Activated naive CD8-positive, alpha-beta T cell (primary cell): Measurements from ENCODE around the gene PLA2G2C.
"Not testable (repeated sequence)": the region's sequence is repeated elsewhere in the genome, so short reads cannot be mapped to it uniquely, and the experiment has no call there.

Experiments
- H3K27ac Mint-ChIP-seq: one replicate; pipeline ENCODE4 v1.8.0; 2021; ENCODE audit warnings: mixed read lengths
- H3K27me3 Mint-ChIP-seq: one replicate; pipeline ENCODE4 v1.8.0; 2021; ENCODE audit warnings: mixed read lengths
- H3K36me3 Mint-ChIP-seq: one replicate; pipeline ENCODE4 v1.8.0; 2021; ENCODE audit warnings: mixed read lengths
- H3K4me1 Mint-ChIP-seq: one replicate; pipeline ENCODE4 v1.8.0; 2021; ENCODE audit warnings: low read depth, mixed read lengths
- H3K4me3 Mint-ChIP-seq: one replicate; pipeline ENCODE4 v1.8.0; 2021; ENCODE audit warnings: mild to moderate bottlenecking, mixed read lengths
- H3K9me3 Mint-ChIP-seq: one replicate; pipeline ENCODE4 v1.8.0; 2021; ENCODE audit warnings: low read depth, mixed read lengths

The PLA2G2C gene

DNA sequence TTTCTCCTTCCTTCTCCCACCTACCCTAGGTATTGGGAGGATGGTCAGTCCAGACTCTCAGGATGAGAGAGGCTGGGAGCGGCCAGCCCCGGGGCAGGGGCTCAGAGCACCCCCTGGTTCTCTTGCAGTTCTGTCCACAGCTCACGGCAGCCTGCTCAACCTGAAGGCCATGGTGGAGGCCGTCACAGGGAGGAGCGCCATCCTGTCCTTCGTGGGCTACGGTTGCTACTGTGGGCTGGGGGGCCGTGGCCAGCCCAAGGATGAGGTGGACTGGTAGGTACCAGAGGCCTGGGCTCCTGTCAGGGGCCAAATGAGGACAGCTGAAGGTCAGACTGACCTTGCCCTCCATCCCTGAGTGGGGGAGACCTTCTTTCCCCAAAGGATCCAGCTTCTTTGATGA, 43.0 kb downstream of the PLA2G2C start:
- no peak overlapping the region for H3K27ac Mint-ChIP-seq
- peaks cover 2% of the 10 kb centered on the region for H3K27me3 Mint-ChIP-seq

GRCh38 chr1:20142001-20142710, 44.2 kb downstream of the PLA2G2C start:
- Mint-ChIP-seq H3K9me3 (no peaks in the 10 kb centered on the region), H3K4me1 (no peaks in the 10 kb centered on the region), H3K27ac (no peak overlapping the region), H3K27me3 (peaks cover 2% of the 10 kb centered on the region), H3K36me3 (no peaks in the 10 kb centered on the region), H3K4me3 (no peak overlapping the region)

More for the DNA sequence above, 43.0 kb downstream of the PLA2G2C start:
- Mint-ChIP-seq H3K4me1 (no peaks in the 10 kb centered on the region), H3K4me3 (no peak overlapping the region), H3K9me3 (no peaks in the 10 kb centered on the region), H3K36me3 (no peaks in the 10 kb centered on the region)

DNA sequence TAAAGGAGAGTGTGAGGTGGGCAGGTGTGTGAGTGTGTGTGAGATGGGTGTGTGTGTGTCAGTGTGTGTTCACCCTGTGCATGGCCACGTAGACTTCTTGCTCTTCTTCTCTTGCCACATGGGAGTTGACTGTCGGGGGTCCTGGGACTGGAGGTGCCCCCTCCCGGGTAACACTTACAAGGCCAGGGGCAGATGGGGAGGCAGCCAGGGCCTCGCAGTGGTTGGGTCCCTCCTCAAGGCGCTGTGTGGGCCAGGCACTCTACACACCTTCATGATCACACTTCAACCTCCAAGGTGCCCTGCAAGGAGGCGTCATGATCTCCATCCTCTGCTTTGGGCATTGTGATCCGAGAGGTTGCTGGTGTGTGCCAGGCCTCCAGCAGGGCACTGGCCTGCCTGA, 44.9 kb downstream of the PLA2G2C start:
- no peaks in the 10 kb centered on the region for H3K4me1 Mint-ChIP-seq
- no peaks in the 10 kb centered on the region for H3K36me3 Mint-ChIP-seq
- H3K27me3 Mint-ChIP-seq, result peaks cover 2% of the 10 kb centered on the region
- H3K27ac Mint-ChIP-seq, result no peak overlapping the region
- no peak overlapping the region for H3K4me3 Mint-ChIP-seq
- no peaks in the 10 kb centered on the region for H3K9me3 Mint-ChIP-seq

DNA sequence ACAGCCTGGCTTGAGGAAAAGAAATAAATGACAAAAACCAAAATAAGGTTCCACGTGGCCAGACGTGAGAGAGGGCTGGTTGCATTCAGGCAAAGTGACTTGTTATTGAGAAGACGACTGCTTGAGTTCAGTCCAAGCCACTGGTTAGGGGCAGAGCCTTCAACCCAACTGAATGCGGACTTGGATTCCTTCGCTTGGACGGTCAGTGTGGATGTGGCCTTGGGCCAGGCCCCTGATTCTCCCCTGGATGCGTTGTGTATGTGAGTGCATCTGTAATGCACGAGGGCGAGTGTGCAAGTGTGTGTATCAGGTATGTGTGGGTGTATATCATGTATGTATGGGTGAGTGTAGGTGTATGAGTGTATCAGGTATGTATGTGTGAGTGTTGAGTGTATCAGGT, 45.3 kb downstream of the PLA2G2C start:
- H3K27ac Mint-ChIP-seq, result no peak overlapping the region

DNA sequence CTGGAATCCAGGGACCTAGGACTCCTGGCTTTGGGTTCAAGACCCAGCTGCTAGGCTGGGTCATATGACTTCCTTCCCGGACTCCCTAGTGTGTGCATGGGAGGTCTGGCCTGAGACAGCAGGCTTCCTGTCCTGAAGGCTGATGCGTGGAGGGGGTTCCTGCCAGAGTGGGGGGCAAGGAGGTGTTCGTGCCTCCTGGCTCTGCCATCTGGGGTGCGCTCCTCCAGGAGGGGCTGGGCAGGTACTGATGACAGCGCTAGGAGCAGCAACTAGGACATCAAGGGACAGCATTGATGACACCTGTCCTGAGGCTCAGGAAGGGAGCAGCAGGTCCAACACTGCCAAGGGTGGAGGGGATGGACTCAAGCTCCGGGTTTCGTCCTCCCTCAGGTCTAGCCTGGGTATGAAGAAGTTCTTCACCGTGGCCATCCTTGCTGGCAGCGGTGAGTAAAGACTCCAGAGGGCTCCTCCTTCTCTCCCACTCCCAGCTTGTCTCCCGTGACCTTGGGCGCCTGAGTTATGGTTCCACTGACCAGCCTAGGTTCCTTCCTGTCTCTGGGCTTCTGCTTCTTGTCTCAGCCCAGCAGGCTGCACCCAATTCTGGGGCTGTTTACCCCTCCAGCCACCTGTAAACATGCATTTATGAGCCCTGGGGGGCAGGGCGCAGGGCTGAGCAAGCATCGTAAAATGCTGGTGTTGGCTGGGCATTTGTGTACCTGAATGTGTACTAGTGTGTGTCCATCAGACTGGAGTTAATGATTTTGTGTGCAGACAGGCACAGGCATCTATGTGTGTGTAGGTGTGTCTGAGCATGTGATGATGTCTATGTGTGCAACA, 46.3 kb downstream of the PLA2G2C start:
- Mint-ChIP-seq H3K4me1 (no peaks in the 10 kb centered on the region), H3K4me3 (no peak overlapping the region), H3K36me3 (no peaks in the 10 kb centered on the region), H3K9me3 (no peaks in the 10 kb centered on the region), H3K27me3 (peaks cover 2% of the 10 kb centered on the region), H3K27ac (no peak overlapping the region)

More for the DNA sequence above, 45.3 kb downstream of the PLA2G2C start:
- Mint-ChIP-seq H3K9me3 (no peaks in the 10 kb centered on the region), H3K27me3 (peaks cover 2% of the 10 kb centered on the region), H3K36me3 (no peaks in the 10 kb centered on the region), H3K4me1 (no peaks in the 10 kb centered on the region), H3K4me3 (no peak overlapping the region)

DNA sequence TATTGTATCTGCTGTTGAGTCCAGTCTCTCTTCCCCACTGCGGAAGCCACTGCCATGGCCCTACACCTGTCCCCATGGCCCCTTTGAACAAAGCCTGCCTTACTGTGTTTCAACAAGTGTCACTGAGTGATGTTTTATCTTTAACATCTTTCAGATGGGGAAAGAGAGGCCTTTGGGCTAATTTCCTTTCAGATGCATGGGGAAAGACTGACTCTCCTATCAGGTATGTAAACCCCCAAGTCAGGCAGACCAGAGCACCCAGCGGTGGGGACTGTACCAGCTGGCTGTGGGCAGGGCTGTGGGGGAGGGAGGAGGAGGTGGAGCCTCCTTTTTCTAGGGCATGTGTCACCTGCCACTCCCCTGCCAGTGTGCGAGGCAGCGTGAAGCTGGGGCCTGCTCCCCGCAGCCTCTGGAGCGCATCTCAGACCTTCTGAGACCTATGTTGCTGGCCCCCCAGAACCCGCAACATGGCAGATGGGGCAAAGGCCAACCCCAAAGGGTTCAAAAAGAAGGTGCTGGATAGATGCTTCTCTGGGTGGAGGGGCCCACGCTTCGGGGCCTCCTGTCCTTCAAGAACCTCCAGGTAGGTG, 47.3 kb downstream of the PLA2G2C start, which contains the start of gene PLA2G2F:
Gene PLA2G2F (plus strand): TSS at position 363 of the 590 bp plus-strand sequence. CDS start 105 bp downstream, at position 468.
- H3K36me3 Mint-ChIP-seq, result no peaks in the 10 kb centered on the region
- H3K4me1 Mint-ChIP-seq, result no peaks in the 10 kb centered on the region
- no peak within 1 kb of the TSS for H3K4me3 Mint-ChIP-seq
- H3K27ac Mint-ChIP-seq, result no peak within 1 kb of the TSS
- no peaks in the 10 kb centered on the region for H3K9me3 Mint-ChIP-seq
- H3K27me3 Mint-ChIP-seq, result peaks cover 4% of the 10 kb centered on the region

GRCh38 chr1:20138346-20138745, 48.0 kb downstream of the PLA2G2C start:
- no peaks in the 10 kb centered on the region for H3K4me1 Mint-ChIP-seq
- no peak overlapping the region for H3K4me3 Mint-ChIP-seq
- no peaks in the 10 kb centered on the region for H3K9me3 Mint-ChIP-seq
- H3K27me3 Mint-ChIP-seq, result peaks cover 6% of the 10 kb centered on the region
- H3K36me3 Mint-ChIP-seq, result no peaks in the 10 kb centered on the region
- H3K27ac Mint-ChIP-seq, result no peak overlapping the region

DNA sequence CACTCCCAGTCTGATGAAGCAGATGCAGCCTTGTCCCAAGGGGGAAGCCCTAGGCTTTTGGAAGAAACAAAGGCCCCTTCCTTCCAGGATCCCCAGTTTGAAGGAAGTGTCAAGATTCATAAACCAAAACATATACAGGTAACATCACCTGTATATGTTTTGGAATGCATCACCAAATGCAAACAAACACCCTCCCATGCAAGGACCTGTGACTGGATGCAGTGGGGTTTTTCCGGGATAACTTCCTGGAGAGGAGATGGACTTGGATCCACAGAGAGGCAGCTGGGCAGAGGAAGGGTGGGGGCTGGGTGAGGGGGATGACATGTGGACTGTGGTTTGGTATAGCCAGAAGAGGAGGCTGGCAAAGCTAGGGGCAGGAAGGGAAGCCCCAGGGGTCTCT, 48.7 kb downstream of the PLA2G2C start:
- Mint-ChIP-seq H3K36me3 (no peaks in the 10 kb centered on the region), H3K4me3 (no peak overlapping the region), H3K27me3 (peaks cover 7% of the 10 kb centered on the region)

DNA sequence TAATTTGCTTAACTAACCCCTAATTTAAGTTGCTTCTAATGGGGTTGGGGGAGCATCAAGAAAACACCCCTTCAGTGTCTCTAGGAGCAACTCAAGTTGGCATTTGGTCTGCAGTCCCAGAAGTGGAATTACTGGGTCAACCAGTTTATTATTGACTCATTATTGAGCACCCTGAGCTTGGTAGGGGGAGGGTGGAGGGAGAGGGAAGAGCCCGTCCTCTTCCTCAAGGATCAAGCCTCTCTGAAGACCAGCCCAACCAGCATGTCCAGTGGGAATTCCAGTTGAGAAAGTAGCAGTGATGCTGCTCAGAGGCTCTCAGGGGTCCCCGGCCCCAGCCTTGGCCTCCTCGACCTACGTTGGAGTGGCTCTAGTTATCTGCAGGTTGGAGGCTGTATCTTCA, 49.3 kb downstream of the PLA2G2C start:
- no peaks in the 10 kb centered on the region for H3K4me1 Mint-ChIP-seq
- peaks cover 10% of the 10 kb centered on the region for H3K27me3 Mint-ChIP-seq
- H3K4me3 Mint-ChIP-seq, result no peak overlapping the region
- H3K9me3 Mint-ChIP-seq, result no peaks in the 10 kb centered on the region
- H3K36me3 Mint-ChIP-seq, result no peaks in the 10 kb centered on the region
- H3K27ac Mint-ChIP-seq, result no peak overlapping the region

More for the DNA sequence above, 48.7 kb downstream of the PLA2G2C start:
- Mint-ChIP-seq H3K9me3 (no peaks in the 10 kb centered on the region), H3K27ac (no peak overlapping the region), H3K4me1 (no peaks in the 10 kb centered on the region)

- Mint-ChIP-seq H3K27me3 (peaks cover 12% of the 10 kb centered on the region), H3K4me3 (no peak overlapping the region), H3K4me1 (no peaks in the 10 kb centered on the region), H3K9me3 (no peaks in the 10 kb centered on the region), H3K36me3 (no peaks in the 10 kb centered on the region), H3K27ac (no peak overlapping the region)
Measured at GRCh38 chr1:20136249-20136648, 50.1 kb downstream of the PLA2G2C start.

DNA sequence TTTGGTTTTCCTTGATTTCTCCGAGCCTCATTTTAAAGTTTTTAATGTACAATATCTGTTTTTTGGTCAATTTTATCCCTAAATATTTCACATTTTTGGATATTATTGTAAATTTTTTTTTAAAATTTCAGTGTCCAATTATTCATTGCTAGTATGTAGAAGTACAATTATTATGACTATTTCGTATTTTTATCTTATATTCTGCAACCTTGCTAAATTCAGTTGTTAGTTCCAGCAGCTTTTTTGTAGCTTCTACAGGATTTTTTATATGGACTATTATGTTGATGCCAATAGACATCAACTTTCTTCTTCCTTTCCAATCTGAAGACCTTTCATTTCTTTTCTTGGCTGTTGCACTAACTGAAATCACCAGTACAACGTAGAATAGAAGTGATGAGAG, 51.3 kb downstream of the PLA2G2C start:
- no peaks in the 10 kb centered on the region for H3K9me3 Mint-ChIP-seq
- H3K4me1 Mint-ChIP-seq, result no peaks in the 10 kb centered on the region
- no peak overlapping the region for H3K27ac Mint-ChIP-seq
- peaks cover 12% of the 10 kb centered on the region for H3K27me3 Mint-ChIP-seq
- H3K4me3 Mint-ChIP-seq, result no peak overlapping the region
- no peaks in the 10 kb centered on the region for H3K36me3 Mint-ChIP-seq

DNA sequence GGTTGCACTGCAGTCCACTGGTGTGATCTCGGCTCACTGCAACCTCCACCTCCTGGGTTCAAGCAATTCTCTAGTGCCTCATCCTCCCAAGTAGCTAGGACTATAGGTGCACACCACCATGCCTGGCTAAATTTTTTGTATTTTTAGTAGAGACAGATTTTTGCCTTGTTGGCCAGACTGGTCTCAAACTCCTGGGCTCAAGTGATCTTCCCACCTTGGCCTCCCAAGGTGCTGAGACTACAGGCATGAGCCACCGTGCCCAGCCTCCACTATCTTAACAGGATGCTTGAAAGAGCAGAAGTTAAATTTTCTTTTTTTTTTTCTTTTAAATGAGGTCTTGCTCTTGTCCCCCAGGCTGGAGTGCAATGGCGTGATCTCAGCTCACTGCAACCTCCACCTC, 55.8 kb downstream of the PLA2G2C start:
- H3K27me3 Mint-ChIP-seq, H3K4me3 Mint-ChIP-seq, H3K4me1 Mint-ChIP-seq, H3K9me3 Mint-ChIP-seq, H3K27ac Mint-ChIP-seq, H3K36me3 Mint-ChIP-seq: not testable (repeated sequence)

DNA sequence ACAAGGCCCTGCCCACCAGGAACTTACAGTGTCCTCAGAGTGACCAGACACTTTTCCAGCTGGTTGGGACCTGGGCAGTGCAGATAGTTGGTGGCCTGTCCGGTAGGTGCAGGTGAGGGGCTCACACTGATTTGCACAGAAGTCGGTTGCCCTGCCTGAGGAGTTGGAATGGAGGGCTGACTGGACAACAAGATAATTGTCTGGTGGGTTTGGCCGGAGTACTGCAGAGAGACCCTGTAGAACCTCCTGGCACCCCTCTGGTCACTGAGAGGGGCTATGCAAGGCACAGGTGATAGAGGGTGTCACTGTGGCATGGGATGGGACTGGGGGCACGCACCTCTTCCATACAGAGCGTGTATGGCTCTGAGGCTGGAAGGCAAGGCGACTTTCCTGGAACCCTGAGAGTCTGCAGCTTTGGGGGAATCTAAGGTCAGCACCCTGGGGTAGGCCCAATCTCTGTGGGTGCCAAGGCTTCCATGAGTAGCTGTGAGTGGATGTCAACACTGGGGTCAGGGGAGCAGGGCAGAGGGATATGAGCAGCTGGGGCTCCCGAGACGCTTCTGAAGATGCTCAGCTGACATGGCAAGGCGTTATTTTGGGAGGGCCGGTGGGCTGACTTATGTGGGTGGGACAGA, 59.4 kb downstream of the PLA2G2C start:
- H3K36me3 Mint-ChIP-seq, result no peaks in the 10 kb centered on the region
- H3K4me3 Mint-ChIP-seq, result no peak overlapping the region
- H3K27me3 Mint-ChIP-seq, result peaks cover 6% of the 10 kb centered on the region
- no peaks in the 10 kb centered on the region for H3K4me1 Mint-ChIP-seq
- H3K27ac Mint-ChIP-seq, result no peak overlapping the region
- H3K9me3 Mint-ChIP-seq, result no peaks in the 10 kb centered on the region

GRCh38 chr1:20126041-20126805, 60.1 kb downstream of the PLA2G2C start:
- Mint-ChIP-seq H3K27ac (no peak overlapping the region), H3K4me1 (no peaks in the 10 kb centered on the region), H3K4me3 (no peak overlapping the region), H3K9me3 (no peaks in the 10 kb centered on the region), H3K27me3 (peaks cover 10% of the 10 kb centered on the region), H3K36me3 (no peaks in the 10 kb centered on the region)
